HG02870 (cell line): Measurements from ENCODE around the gene FAM200C.
"Not testable (repeated sequence)": the region's sequence is repeated elsewhere in the genome, so short reads cannot be mapped to it uniquely, and the experiment has no call there.

ENCODE experiments used
- ATAC-seq: cut with Tn5 transposase; IDR thresholded peaks from one replicate; pipeline ENCODE4 v1.9.1; 2021; ENCODE audit warnings: mild to moderate bottlenecking, moderate library complexity; ENCODE audit not compliant: unreplicated experiment

Gene FAM200C

DNA sequence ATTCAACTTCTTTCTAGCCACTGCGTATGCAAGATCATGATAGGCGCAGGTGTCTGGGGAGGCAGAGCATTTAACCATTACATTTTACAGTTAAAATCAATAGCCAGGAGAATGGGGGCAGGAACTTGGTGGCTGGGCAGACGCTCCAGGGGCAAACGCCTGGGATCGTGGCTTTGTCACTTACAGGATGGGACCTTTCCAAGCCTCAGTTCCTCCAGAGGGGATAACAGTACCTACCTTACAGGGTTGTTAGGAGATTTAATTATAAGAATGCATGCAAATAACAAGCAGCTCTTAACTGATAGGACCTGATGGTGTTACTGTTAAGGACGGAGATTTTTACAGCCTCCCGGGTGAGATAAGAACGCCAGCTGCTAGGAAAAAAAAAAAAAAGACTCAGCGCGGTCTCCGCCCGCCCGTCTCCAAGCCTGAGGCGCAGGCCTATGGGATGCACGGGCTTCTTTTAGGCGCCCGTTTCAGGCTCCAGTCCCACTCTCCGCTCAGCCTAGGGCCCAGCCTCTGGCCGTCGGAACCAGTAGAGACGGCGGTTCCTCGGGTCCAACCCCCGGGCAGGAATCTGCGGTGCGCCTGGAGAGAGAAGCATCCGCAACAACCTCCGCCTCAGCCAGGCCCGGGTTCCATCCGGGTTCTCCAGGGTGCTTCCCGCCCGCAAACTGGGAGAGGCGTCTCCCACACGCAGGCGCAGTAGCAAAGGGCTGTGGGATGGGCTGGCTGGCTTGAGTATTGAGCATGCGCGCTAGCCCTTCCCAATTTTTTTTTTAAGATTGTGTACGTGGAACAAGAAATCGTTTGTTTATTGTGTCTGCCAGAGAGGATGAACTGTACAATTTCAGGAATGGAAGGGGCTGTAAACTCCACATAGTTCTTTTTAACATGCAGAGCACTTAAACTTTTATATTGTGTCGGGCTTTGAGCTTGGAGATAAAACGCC is at the start of gene FAM200C:
FAM200C (minus strand) TSS at position 653 of the 952 bp plus-strand sequence. CDS start 4,564 bp downstream, outside the sequence.
- ATAC-seq, result peak; percentile 79

GRCh38 chr5:160449458-160449857 is 49.6 kb upstream of the FAM200C start:
- no peak for ATAC-seq

GRCh38 chr5:160448886-160449285 is 49.0 kb upstream of the FAM200C start:
- ATAC-seq, result no peak

- no peak for ATAC-seq
These were observed 45.9 kb upstream of the FAM200C start for GRCh38 chr5:160445751-160446150.

DNA sequence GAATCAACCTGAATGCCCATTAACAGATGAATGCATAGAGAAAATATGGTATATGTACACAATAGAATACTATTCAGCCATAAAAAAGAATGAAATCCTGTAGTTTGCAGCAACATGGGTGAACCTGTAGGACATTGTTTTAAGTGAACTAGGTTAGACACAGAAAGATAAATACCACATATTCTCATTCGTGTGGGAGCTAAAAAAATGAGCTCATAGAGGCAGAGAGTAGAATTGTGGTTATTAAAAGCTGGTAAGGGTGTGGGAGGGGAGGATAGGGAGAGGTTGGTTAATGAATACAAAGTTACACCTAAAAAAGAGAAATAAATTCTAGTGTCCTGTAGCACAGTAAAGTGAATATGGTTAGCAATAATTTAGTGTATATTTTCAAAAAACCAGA is 45.3 kb upstream of the FAM200C start:
- no peak for ATAC-seq

GRCh38 chr5:160444407-160444806 is 44.6 kb upstream of the FAM200C start:
- no peak for ATAC-seq

GRCh38 chr5:160442824-160443431 is 43.1 kb upstream of the FAM200C start:
- ATAC-seq, result peak; percentile 17

- peak; percentile 27 for ATAC-seq
These were observed 41.5 kb upstream of the FAM200C start for GRCh38 chr5:160441311-160441781.

DNA sequence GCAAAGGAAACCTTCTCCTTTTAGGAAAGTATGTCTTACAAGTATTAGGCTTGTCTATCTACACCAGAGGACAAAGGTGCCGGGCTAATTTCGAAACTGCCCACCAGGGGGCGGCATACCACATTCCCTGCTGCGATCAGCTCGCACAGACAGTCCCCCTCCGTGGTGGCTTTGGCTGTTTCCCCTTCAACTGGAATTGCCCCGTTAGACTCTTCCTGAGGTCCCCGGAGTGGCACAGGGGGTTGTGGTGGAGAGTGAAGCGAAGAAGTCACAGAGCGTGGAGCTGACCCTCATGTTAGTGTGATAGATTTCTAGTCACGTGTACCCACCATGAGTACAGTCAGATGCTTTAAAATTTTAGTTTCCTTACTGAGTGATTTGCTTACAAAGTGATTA is 39.3 kb upstream of the FAM200C start:
- ATAC-seq, result peak; percentile 50

- peak; percentile 25 for ATAC-seq
These were observed 38.7 kb upstream of the FAM200C start for GRCh38 chr5:160438316-160439204.

- ATAC-seq, result no peak
These were observed 37.4 kb upstream of the FAM200C start for GRCh38 chr5:160437271-160437670.

DNA sequence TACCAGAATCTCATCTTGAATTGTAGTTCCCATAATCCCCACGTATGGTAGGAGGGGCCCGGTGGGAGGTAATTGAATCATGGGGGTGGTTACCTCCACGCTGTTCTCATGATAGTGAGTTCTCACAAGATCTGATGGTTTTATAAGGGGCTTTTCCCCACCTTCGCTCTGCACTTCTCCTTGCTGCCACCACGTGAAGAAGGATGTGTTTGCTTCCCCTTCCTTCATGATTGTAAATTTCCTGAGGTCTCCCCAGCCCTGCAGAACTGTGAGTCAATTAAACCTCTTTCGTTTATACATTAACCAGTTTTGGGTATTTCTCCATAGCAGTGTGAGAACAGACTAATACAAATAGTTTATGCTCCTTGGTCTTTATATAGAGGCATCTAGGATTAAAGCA is 36.8 kb upstream of the FAM200C start:
- ATAC-seq, result not testable (repeated sequence)

DNA sequence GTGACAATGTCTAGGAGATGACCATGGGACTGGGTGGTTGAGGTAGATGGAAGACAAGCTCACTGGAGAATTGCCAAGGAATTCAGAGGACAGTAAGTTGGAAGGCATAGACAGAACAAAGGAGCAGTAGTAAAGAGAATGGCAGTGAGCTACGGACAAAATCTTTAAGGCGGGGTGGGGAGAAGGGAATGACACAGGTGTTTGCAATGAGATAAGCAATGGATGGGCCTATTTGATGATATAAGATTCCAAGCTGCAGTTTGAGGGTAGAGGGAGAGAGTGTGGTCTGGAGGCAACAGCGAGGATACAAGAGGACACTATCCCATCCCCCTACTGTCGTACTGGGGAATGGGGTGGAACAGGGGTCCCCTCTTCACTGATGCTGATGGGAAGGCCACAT is 36.2 kb upstream of the FAM200C start:
- no peak for ATAC-seq

DNA sequence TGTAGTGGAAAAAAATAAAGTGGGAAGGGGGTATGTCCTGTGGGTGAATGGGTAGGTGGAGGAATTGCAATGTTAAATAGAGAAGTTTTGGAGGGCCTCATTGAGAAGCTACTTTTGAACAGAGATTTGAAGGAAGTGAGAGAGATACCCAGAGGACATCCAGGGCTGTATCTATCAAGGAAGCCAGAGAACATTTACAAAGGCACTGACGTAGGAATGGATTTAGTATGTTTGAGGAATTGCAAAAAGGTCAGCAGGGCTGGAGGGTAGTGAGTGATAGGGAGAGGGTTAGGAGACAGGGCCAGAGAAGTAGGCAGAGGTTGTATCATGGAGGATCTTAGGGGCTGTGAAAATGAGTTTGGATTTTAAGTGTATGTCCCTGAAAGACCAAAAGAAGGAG is 35.7 kb upstream of the FAM200C start:
- ATAC-seq, result no peak

DNA sequence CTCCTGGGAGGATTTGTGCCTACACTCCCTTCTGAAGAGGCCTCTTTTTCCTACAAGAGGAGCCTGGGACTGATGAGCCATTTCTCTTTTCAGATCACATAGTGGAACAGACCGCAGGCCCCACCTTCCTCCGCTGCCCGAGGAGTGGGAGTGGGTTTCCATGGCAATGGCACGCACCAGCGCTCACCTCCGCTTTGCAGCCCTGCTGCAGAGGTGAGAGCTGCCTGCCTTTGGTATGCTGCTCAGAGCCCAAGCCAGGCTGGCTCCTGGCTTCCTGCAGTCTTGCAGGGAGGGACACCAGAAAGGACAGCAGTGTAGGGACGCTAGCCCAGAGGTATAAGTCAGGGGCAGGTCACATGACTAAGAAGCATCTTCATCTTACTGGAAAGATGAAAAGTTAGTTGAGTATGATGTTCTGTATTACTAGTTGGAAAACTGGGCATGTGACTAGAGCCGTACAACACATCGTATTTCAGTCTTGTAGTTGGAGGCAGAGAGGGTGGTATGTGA is 34.2 kb upstream of the FAM200C start:
- peak; percentile 77 for ATAC-seq

- no peak for ATAC-seq
These were observed 32.9 kb upstream of the FAM200C start for GRCh38 chr5:160432787-160433186.

DNA sequence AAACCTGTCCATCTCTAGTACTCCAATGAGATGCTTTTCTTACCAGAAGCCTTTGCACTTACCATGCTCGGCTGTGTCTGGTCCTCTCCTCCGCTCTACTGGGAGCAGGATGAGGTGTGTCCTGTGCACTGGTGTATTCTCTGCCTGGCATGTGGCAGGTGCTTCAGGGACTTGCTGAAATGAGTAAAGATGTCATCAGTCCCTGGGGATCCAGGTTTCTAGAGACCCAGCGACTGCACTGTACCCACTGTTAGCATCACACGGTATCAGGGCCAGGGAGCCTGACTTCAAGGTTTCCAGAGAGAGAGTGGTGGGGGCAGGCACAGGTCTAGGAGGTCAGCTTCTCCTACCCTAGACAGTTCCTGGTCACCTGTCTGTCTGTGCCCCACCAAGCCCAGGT is 32.3 kb upstream of the FAM200C start:
- ATAC-seq, result no peak

DNA sequence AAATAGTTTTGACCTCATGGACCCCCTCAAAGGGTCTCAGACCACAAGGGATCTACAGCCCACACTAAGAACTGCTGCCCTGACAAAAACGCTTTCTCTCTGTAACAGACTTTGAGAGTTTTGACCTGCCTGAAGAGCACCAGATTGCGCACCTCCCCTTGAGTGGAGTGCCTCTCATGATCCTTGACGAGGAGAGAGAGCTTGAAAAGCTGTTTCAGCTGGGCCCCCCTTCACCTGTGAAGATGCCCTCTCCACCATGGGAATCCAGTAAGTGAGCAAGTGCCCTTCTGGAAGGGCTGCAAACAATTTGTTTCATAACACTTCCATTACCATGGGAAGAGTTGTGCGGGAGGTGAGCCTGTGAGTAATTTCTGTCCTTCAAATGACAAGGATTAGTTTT is 27.8 kb upstream of the FAM200C start:
- ATAC-seq, result no peak

DNA sequence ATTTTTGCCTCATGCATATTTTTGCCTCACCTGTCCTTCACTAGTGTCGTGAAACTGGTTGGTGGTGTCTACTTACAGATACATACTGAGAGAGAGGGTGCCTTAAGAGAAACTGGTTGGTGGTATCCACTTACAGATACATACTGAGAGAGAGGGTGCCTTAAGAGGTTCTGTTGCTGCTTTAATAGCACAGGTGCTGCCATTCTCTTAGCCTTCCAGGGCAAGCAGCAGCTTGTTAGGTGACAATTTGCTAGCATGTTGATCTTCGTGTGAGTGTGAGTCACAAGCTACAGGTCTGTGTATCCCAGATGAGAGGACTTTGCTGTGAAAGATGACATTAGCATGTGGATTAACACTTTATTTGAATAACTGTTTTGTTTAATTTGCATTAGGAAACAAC is 23.2 kb upstream of the FAM200C start:
- ATAC-seq, result no peak

DNA sequence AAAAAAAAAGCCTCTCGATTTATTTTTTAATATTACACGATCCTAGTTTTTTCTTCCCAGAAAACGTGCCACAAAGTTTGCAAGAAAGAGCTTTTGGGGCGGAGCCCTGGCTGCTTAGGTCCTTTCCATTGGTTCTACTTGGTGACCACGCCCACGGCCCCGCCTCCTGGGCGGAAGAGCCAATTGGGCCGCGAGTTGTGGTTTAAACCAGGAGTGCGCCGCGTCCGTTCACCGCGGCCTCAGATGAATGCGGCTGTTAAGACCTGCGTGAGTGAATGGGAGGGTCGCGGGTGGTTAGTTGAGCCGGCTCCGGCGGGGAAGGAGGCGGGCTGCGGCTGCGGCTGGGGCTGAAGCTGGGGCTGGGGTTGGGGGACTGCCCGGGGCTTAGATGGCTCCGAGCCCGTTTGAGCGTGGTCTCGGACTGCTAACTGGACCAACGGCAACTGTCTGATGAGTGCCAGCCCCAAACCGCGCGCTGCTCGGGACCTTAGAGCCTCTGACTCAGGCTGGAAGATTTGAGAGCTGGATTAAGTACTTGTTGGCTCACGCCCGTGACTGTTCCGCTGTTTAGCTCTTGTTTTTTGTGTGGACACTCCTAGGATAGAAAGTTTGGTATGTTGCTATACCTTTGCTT is 21.9 kb upstream of the FAM200C start, which contains the start of gene PTTG1:
PTTG1 (plus strand) TSS at position 231 of the 634 bp plus-strand sequence. CDS start 458 bp downstream, outside the sequence.
- peak; percentile 65 for ATAC-seq
